ENCODE data around the gene OR9G1. TPM values are rescaled to one million over a fixed set of nuclear protein-coding genes. Genes with fewer than 3 reads are reported as not detected.

The OR9G1 gene
- polyA plus RNA-seq, 1 donor, result not detected

Other genes with a start within 250 kb of the OR9G1 start
- not detected for gene OR5M3, start 225.7 kb upstream of the OR9G1 start, polyA plus RNA-seq (ENCODE audit: insufficient read length)
- gene OR5M8, start 207.7 kb upstream of the OR9G1 start, polyA plus RNA-seq (ENCODE audit: insufficient read length), result not detected
- gene OR5M11, start 155.8 kb upstream of the OR9G1 start, polyA plus RNA-seq (ENCODE audit: insufficient read length), result not detected
- gene OR5M10, start 121.4 kb upstream of the OR9G1 start, polyA plus RNA-seq (ENCODE audit: insufficient read length), result not detected
- not detected for gene OR5M1, start 84.2 kb upstream of the OR9G1 start, polyA plus RNA-seq (ENCODE audit: insufficient read length)
- not detected for gene OR5AP2, start 56.7 kb upstream of the OR9G1 start, polyA plus RNA-seq (ENCODE audit: insufficient read length)
- not detected for gene OR5AR1, start 35.4 kb upstream of the OR9G1 start, polyA plus RNA-seq (ENCODE audit: insufficient read length)
- gene OR9G4, start 49.6 kb downstream of the OR9G1 start, polyA plus RNA-seq (ENCODE audit: insufficient read length), result not detected